ENCODE measurements around the gene PSD4. TPM values are rescaled to one million over a fixed set of nuclear protein-coding genes. Genes with fewer than 3 reads are reported as not detected.

PSD4 gene
- total RNA-seq, 2 donors from 2014 or later, result 5.2 to 13.3 TPM

DNA sequence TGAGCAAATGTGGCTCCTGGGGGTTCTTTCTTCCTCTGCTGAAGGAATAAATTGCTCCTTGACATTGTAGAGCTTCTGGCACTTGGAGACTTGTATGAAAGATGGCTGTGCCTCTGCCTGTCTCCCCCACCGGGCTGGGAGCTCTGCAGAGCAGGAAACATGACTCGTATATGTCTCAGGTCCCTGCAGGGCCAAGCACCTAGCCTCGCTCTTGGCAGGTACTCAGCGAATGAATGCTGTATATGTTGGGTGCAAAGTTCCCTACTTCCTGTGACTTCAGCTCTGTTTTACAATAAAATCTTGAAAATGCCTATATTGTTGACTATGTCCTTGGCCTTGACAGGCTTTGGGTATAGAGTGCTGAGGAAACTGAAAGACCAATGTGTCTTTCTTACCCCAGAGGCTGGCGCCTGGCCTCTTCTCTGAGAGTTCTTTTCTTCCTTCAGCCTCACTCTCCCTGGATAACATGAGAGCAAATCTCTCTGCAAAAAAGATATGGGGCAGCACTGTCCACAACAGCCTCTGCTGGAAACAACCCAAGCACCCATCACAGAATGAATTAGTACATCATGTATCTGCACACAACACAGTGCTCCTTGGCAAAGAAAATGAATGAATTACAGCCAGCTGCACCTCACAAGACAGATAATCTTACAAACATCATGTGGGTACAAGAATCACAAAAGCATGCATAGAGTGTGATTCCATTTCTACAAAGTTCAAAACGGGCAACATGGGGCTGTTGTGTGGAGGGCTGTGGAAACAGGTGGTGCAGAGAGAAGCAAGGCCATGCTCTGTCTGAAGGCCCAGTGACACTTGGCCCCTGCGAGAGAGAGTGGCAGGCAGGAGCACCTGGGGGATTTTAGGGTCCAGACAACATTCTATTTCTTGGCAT lies 39.8 kb upstream of the PSD4 start:
- Histone ChIP-seq H3K9ac (ENCODE audit: extremely low read depth, low read length, poor library complexity, severe bottlenecking) (no peak overlapping the region), H3K9me3 (ENCODE audit: control insufficient read depth, low read length) (no peaks in the 10 kb centered on the region), H3K4me1 (ENCODE audit: control insufficient read depth, insufficient read depth, low read length) (no peaks in the 10 kb centered on the region), H3K4me3 (ENCODE audit: low read length) (no peak overlapping the region), H3K27me3 (ENCODE audit: control insufficient read depth, insufficient read depth, low read length, poor library complexity, severe bottlenecking) (peaks cover 8% of the 10 kb centered on the region), H3K36me3 (ENCODE audit: control insufficient read depth, insufficient read depth, low read length) (no peaks in the 10 kb centered on the region), H3K27ac (ENCODE audit: low read depth, low read length) (no peak overlapping the region)
- H3K36me3 Mint-ChIP-seq (ENCODE audit: low read depth), result no peaks in the 10 kb centered on the region
- TF ChIP-seq, protein P1, sequence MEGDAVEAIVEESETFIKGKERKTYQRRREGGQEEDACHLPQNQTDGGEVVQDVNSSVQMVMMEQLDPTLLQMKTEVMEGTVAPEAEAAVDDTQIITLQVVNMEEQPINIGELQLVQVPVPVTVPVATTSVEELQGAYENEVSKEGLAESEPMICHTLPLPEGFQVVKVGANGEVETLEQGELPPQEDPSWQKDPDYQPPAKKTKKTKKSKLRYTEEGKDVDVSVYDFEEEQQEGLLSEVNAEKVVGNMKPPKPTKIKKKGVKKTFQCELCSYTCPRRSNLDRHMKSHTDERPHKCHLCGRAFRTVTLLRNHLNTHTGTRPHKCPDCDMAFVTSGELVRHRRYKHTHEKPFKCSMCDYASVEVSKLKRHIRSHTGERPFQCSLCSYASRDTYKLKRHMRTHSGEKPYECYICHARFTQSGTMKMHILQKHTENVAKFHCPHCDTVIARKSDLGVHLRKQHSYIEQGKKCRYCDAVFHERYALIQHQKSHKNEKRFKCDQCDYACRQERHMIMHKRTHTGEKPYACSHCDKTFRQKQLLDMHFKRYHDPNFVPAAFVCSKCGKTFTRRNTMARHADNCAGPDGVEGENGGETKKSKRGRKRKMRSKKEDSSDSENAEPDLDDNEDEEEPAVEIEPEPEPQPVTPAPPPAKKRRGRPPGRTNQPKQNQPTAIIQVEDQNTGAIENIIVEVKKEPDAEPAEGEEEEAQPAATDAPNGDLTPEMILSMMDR (conservative IDR thresholded peaks at IDR 0.05), result no peak
- H3K27me3 Mint-ChIP-seq (ENCODE audit: insufficient read depth), result peaks cover 10% of the 10 kb centered on the region
- H3K4me1 Mint-ChIP-seq, result peaks cover 2% of the 10 kb centered on the region
- 83 to 84% methylated on average over 4 to 7 of the region's 7 CpGs for WGBS, 2 experiments (ENCODE audit: insufficient coverage in 1 of 2, insufficient read length in 1 of 2)
- H3K4me3 Mint-ChIP-seq, result no peak overlapping the region
- H3K27ac Mint-ChIP-seq, result no peak overlapping the region
- DNase-seq, result no peak
- no peaks in the 10 kb centered on the region for H3K9me3 Mint-ChIP-seq

DNA sequence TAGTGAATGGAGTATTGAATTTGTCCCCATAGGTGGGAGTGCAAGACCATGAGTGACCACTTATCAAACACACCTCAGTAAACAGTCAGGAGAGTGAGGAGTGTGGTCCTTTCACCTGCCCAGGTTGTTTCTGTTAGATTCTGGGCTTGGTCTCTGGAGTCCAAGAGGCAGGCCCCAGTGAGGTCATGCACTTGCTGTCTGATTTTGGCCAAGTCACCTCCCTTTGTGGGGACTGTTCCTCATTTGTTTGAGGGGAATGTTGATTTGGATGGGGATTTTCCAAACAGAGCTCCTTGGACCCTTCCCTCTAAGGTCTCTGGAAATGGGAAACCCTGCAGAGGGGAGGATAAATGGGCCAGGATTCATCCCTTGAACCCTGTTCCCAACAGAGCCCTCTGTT lies 39.1 kb upstream of the PSD4 start:
- no peaks in the 10 kb centered on the region for H3K4me1 ChIP-seq (ENCODE audit: control insufficient read depth, insufficient read depth, low read length)
- Mint-ChIP-seq H3K27ac (no peak overlapping the region), H3K27me3 (ENCODE audit: insufficient read depth) (peaks cover 10% of the 10 kb centered on the region), H3K9me3 (no peaks in the 10 kb centered on the region), H3K4me3 (no peak overlapping the region), H3K4me1 (peaks cover 2% of the 10 kb centered on the region), H3K36me3 (ENCODE audit: low read depth) (no peaks in the 10 kb centered on the region)
- H3K9me3 ChIP-seq (ENCODE audit: control insufficient read depth, low read length), result no peaks in the 10 kb centered on the region
- no peak overlapping the region for H3K4me3 ChIP-seq (ENCODE audit: low read length)
- no peak overlapping the region for H3K9ac ChIP-seq (ENCODE audit: extremely low read depth, low read length, poor library complexity, severe bottlenecking)
- no peak for DNase-seq
- peaks cover under 1% of the 10 kb centered on the region for H3K27me3 ChIP-seq (ENCODE audit: control insufficient read depth, insufficient read depth, low read length, poor library complexity, severe bottlenecking)
- no peaks in the 10 kb centered on the region for H3K36me3 ChIP-seq (ENCODE audit: control insufficient read depth, insufficient read depth, low read length)
- H3K27ac ChIP-seq (ENCODE audit: low read depth, low read length), result no peak overlapping the region
- TF ChIP-seq, protein P1 (conservative IDR thresholded peaks at IDR 0.05), result no peak

DNA sequence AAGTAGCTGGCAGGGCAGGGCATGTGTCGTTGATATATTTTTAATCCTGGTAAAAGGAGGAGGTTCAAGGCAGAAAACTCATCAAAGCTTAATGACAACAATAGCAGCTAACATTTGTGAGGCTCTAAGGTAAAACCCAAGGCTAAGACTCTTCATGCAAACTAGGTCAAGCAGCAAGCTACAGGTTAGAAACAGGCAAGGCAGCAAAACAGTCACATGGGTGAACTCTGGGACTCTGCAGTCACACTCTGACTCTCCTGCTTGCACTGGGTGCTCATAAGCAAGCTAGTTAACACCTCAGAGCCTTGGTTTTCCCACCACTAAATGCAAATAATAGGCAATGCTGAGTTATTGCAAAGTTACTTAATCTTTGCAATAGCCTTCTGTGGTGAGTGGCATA lies 38.5 kb upstream of the PSD4 start:
- Mint-ChIP-seq H3K36me3 (ENCODE audit: low read depth) (no peaks in the 10 kb centered on the region), H3K4me3 (no peak overlapping the region), H3K27me3 (ENCODE audit: insufficient read depth) (peaks cover 10% of the 10 kb centered on the region), H3K4me1 (peaks cover 2% of the 10 kb centered on the region), H3K9me3 (no peaks in the 10 kb centered on the region), H3K27ac (no peak overlapping the region)
- Histone ChIP-seq H3K27me3 (ENCODE audit: control insufficient read depth, insufficient read depth, low read length, poor library complexity, severe bottlenecking) (no peaks in the 10 kb centered on the region), H3K27ac (ENCODE audit: low read depth, low read length) (no peak overlapping the region), H3K36me3 (ENCODE audit: control insufficient read depth, insufficient read depth, low read length) (no peaks in the 10 kb centered on the region), H3K9ac (ENCODE audit: extremely low read depth, low read length, poor library complexity, severe bottlenecking) (no peak overlapping the region), H3K4me1 (ENCODE audit: control insufficient read depth, insufficient read depth, low read length) (no peaks in the 10 kb centered on the region), H3K4me3 (ENCODE audit: low read length) (no peak overlapping the region), H3K9me3 (ENCODE audit: control insufficient read depth, low read length) (no peaks in the 10 kb centered on the region)
- TF ChIP-seq, protein P1 (conservative IDR thresholded peaks at IDR 0.05), result no peak
- WGBS, 2 experiments (ENCODE audit: insufficient coverage in 1 of 2, insufficient read length in 1 of 2), result 80% methylated on average over 1 of the region's 1 CpG; no CpG with 5 or more reads in 1 of the 2 experiments
- DNase-seq, result no peak
